ENCODE data around the gene LRRC10.

GRCh38 chr12:69616025-69616424 lies 5.3 kb upstream of the LRRC10 start:
- TF ChIP-seq CTCF (IDR thresholded peaks at IDR 0.05 in 2 of 3, conservative IDR thresholded peaks at IDR 0.05 in 1 of 3; ENCODE audit: control insufficient read depth in 2 of 3, extremely low read depth in 1 of 3, insufficient read depth in 1 of 3, low read depth in 3 of 3, low read length in 3 of 3) (no peak), NFYB (IDR thresholded peaks at IDR 0.05; ENCODE audit: insufficient read depth, low read depth, low read length) (no peak), POLR2A (IDR thresholded peaks at IDR 0.05; ENCODE audit: low read depth, low read length) (no peak), YBX1 (IDR thresholded peaks at IDR 0.05) (no peak), EZH2 (IDR thresholded peaks at IDR 0.05; ENCODE audit: borderline replicate concordance, control insufficient read depth, low read depth, low read length) (no peak), POLR2AphosphoS5 (IDR thresholded peaks at IDR 0.05; ENCODE audit: low read length) (no peak), MTA3 (IDR thresholded peaks at IDR 0.05; ENCODE audit: borderline replicate concordance, low read length) (no peak)
- TF ChIP-seq, protein P1, sequence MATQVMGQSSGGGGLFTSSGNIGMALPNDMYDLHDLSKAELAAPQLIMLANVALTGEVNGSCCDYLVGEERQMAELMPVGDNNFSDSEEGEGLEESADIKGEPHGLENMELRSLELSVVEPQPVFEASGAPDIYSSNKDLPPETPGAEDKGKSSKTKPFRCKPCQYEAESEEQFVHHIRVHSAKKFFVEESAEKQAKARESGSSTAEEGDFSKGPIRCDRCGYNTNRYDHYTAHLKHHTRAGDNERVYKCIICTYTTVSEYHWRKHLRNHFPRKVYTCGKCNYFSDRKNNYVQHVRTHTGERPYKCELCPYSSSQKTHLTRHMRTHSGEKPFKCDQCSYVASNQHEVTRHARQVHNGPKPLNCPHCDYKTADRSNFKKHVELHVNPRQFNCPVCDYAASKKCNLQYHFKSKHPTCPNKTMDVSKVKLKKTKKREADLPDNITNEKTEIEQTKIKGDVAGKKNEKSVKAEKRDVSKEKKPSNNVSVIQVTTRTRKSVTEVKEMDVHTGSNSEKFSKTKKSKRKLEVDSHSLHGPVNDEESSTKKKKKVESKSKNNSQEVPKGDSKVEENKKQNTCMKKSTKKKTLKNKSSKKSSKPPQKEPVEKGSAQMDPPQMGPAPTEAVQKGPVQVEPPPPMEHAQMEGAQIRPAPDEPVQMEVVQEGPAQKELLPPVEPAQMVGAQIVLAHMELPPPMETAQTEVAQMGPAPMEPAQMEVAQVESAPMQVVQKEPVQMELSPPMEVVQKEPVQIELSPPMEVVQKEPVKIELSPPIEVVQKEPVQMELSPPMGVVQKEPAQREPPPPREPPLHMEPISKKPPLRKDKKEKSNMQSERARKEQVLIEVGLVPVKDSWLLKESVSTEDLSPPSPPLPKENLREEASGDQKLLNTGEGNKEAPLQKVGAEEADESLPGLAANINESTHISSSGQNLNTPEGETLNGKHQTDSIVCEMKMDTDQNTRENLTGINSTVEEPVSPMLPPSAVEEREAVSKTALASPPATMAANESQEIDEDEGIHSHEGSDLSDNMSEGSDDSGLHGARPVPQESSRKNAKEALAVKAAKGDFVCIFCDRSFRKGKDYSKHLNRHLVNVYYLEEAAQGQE (IDR thresholded peaks at IDR 0.05; ENCODE audit: low read depth, low read length) = no peak

Measured in GM12878 (cell line).